Erythroblast (primary cell): ENCODE data around the gene SERP1.

Experiments used
- GATA1 ChIP-seq: IDR thresholded peaks from 2 replicates; pipeline ENCODE4 v1.6.1; 2011; ENCODE audit warnings: low read depth, mild to moderate bottlenecking, control low read depth, low read length, moderate library complexity
- POLR2A ChIP-seq: IDR thresholded peaks from 2 replicates; pipeline ENCODE4 v1.6.1; 2011; ENCODE audit warnings: mild to moderate bottlenecking, low read length

DNA sequence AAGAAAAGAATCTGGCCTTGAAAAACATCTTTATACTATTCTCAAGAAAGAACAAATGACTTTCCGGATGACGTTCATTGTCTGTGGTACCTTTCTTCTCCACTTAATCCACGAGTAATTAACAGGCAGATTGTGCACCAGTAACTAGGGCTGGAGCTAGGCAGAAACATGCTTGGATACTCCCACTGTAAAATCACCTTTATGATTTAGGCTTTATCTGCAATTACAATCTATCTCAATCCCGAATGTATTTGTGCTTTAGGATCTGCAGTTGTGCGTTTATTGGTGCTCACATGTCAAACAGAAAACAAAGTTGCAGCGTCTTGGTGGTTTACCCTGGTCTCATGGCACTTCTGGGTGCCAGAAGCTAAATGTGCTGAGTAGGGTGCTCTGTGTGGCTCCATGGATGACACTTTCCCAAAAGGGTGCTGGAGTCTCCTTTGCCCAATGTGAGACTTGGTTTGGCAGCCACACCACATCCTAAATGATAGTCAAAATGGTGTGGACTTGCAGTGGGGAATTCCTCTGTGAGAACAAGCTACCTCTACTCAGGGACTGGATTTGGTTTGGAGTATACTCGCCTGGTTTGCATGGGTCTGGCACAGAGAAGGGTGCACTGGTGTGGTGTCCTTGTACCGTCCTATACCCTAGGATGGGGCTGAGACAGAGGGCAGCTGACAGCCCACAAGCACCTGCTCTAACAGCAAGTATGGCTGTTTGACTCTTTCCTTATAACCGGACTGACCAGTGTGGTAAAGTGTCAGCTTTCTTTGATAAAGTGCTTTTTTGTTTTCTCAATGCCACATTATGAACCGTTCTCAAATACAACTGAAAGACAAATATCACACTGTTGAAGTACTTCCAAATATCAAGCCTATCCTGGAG lies 7.7 kb downstream of the SERP1 start:
- TF ChIP-seq POLR2A (no peak), GATA1 (no peak)
